ENCODE results near the gene CSNK2B. TPM values are rescaled to one million over a fixed set of nuclear protein-coding genes. Genes with fewer than 3 reads are reported as not detected.
A peak's percentile ranks its signal among the peaks of the same experiment; 100 is the strongest.

The CSNK2B gene
- total RNA-seq, 1 experiment from 2014 or later, result 219 TPM

- peak overlapping the region; percentile 58 to 76 for H3K4me3 ChIP-seq (ENCODE audit: low read depth in 2 of 2, low read length in 2 of 2)
- ATAC-seq, result peak; percentile 93
Measured at GRCh38 chr6:31619805-31620585, 45.9 kb upstream of the CSNK2B start.

DNA sequence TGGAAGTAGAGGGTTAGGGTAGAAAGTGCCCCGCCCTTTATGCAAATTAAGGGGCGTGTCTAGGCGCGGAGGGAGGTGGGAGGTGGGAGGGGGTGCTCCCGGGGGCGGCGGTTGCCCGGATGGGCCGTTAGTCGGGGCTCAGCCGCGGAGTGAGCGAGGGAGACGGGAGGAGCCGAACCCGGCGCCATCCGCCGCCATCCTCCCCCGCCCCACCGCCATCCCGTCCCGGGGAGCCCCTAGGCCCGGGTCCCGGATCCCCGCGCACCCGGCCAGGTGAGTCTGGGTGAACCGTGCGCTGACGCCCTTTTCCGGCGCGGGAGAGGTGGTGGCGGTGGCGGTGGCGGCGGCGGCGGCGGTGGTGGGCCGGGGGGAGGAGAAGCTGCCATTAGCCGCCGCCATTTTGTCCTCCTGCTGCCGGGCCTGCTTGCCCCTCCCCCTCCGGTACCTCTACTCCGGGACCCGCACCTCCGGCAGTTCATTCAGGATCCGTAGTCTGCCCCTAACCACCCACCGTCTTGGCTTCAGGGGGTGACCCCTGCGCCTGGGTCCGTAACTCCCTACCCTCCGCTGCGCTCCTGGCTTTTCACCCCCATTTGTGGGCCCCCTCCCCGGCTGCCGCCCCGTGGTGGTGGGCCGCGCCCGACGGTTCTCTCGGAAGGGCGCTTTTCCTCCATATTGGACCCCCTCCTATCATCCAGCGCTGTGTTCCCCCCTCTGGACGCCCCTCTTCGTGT, 45.1 kb upstream of the CSNK2B start, which contains the start of gene PRRC2A:
Gene PRRC2A (plus strand): TSS at position 130 of the 734 bp plus-strand sequence. CDS start 2,075 bp downstream, outside the sequence.
- H3K4me3 ChIP-seq (ENCODE audit: low read depth in 2 of 2, low read length in 2 of 2), result peak within 1 kb of the TSS; percentile 83 to 84
- H3K27me3 ChIP-seq (ENCODE audit: control insufficient read depth, insufficient read depth, low read length), result no peaks in the 10 kb centered on the region
- ATAC-seq (peak; percentile 85), DNase-seq (ENCODE audit: low read depth, low spot score) (no peak)
- intact Hi-C loops (cut with micrococcal nuclease; ENCODE audit: unreplicated experiment), result loop anchor here (1.0 kb wide), 1 partner anchor 10 kb away; no protein-coding TSS in a partner anchor
- H3K4me1 ChIP-seq (ENCODE audit: control insufficient read depth, insufficient read depth, low read length), result peaks cover 12% of the 10 kb centered on the region
- POLR2A ChIA-PET, result no interaction called here
- in situ Hi-C loops (cut with HindIII; ENCODE audit: low pct_unique_long_range_greater_than_20kb, low sequenced_read_pairs), result no loop called here
- TF ChIP-seq, protein P1, sequence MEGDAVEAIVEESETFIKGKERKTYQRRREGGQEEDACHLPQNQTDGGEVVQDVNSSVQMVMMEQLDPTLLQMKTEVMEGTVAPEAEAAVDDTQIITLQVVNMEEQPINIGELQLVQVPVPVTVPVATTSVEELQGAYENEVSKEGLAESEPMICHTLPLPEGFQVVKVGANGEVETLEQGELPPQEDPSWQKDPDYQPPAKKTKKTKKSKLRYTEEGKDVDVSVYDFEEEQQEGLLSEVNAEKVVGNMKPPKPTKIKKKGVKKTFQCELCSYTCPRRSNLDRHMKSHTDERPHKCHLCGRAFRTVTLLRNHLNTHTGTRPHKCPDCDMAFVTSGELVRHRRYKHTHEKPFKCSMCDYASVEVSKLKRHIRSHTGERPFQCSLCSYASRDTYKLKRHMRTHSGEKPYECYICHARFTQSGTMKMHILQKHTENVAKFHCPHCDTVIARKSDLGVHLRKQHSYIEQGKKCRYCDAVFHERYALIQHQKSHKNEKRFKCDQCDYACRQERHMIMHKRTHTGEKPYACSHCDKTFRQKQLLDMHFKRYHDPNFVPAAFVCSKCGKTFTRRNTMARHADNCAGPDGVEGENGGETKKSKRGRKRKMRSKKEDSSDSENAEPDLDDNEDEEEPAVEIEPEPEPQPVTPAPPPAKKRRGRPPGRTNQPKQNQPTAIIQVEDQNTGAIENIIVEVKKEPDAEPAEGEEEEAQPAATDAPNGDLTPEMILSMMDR (IDR thresholded peaks at IDR 0.05), result no peak
- 0 out of 2 replicates have a peak, but pooled peaks have one; percentile 81 for TF ChIP-seq SIN3A (IDR thresholded peaks at IDR 0.05; ENCODE audit: borderline replicate concordance, insufficient read depth, low read depth, low read length)
- no TSS peak for BruUV-seq (replicated peaks)
- no peaks in the 10 kb centered on the region for H3K9me3 ChIP-seq (ENCODE audit: control insufficient read depth, insufficient read depth, low read depth, low read length)
- CTCF ChIA-PET, result interaction anchor here (0.6 kb wide), 1 partner anchor 85 kb away, joined by 3 read pairs; no protein-coding TSS in a partner anchor
- H3K27ac ChIP-seq (ENCODE audit: low read length), result peak within 1 kb of the TSS; percentile 100
- H3K36me3 ChIP-seq (ENCODE audit: control insufficient read depth, insufficient read depth, low read length), result peaks cover 22% of the 10 kb centered on the region

More at GRCh38 chr6:31619805-31620585, 45.9 kb upstream of the CSNK2B start:
- POLR2A ChIA-PET, result no interaction called here
- Histone ChIP-seq H3K27me3 (ENCODE audit: control insufficient read depth, insufficient read depth, low read length) (no peaks in the 10 kb centered on the region), H3K36me3 (ENCODE audit: control insufficient read depth, insufficient read depth, low read length) (peaks cover 15% of the 10 kb centered on the region), H3K27ac (ENCODE audit: low read length) (peak overlapping the region; percentile 92), H3K4me1 (ENCODE audit: control insufficient read depth, insufficient read depth, low read length) (peaks cover 12% of the 10 kb centered on the region), H3K9me3 (ENCODE audit: control insufficient read depth, insufficient read depth, low read depth, low read length) (no peaks in the 10 kb centered on the region)
- in situ Hi-C loops (cut with HindIII; ENCODE audit: low pct_unique_long_range_greater_than_20kb, low sequenced_read_pairs) (no loop called here), intact Hi-C loops (cut with micrococcal nuclease; ENCODE audit: unreplicated experiment) (no loop called here)
- TF ChIP-seq POLR2AphosphoS5 (IDR thresholded peaks at IDR 0.05; ENCODE audit: low read depth, low read length), result peak; percentile 89
- TF ChIP-seq TCF7L2 (IDR thresholded peaks at IDR 0.05; ENCODE audit: low read depth, low read length), result no peak; the same call in 1 of the 2 replicates
- TF ChIP-seq SIN3A (IDR thresholded peaks at IDR 0.05; ENCODE audit: borderline replicate concordance, insufficient read depth, low read depth, low read length), result 0 out of 2 replicates have a peak, but pooled peaks have one; percentile 71
- TF ChIP-seq, protein P1 (IDR thresholded peaks at IDR 0.05), result no peak
- TF ChIP-seq, protein P2, sequence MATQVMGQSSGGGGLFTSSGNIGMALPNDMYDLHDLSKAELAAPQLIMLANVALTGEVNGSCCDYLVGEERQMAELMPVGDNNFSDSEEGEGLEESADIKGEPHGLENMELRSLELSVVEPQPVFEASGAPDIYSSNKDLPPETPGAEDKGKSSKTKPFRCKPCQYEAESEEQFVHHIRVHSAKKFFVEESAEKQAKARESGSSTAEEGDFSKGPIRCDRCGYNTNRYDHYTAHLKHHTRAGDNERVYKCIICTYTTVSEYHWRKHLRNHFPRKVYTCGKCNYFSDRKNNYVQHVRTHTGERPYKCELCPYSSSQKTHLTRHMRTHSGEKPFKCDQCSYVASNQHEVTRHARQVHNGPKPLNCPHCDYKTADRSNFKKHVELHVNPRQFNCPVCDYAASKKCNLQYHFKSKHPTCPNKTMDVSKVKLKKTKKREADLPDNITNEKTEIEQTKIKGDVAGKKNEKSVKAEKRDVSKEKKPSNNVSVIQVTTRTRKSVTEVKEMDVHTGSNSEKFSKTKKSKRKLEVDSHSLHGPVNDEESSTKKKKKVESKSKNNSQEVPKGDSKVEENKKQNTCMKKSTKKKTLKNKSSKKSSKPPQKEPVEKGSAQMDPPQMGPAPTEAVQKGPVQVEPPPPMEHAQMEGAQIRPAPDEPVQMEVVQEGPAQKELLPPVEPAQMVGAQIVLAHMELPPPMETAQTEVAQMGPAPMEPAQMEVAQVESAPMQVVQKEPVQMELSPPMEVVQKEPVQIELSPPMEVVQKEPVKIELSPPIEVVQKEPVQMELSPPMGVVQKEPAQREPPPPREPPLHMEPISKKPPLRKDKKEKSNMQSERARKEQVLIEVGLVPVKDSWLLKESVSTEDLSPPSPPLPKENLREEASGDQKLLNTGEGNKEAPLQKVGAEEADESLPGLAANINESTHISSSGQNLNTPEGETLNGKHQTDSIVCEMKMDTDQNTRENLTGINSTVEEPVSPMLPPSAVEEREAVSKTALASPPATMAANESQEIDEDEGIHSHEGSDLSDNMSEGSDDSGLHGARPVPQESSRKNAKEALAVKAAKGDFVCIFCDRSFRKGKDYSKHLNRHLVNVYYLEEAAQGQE (IDR thresholded peaks at IDR 0.05; ENCODE audit: insufficient read depth in 1 of 2, low read depth in 2 of 2, low read length in 1 of 2), result no peak
- TSS peak; percentile 100 for BruUV-seq (replicated peaks)
- peak; percentile 95 for DNase-seq (ENCODE audit: low read depth, low spot score)
- CTCF ChIA-PET, result no interaction called here

Measured in Panc1 (cell line).